NCI-H446 treated with DMSO at 0.1 percent for 48 hours (cell line): Measurements from ENCODE around the gene LACRT.
"Not testable (repeated sequence)": the region's sequence is repeated elsewhere in the genome, so short reads cannot be mapped to it uniquely, and the experiment has no call there.

Source experiments
- DNase-seq: peaks from one replicate; lab custom pipeline; 2025; lab: John Stamatoyannopoulos, UW

LACRT gene

GRCh38 chr12:54639112-54639511 lies 4.4 kb upstream of the LACRT start:
- not testable (repeated sequence) for DNase-seq

GRCh38 chr12:54631988-54632728 lies 2.5 kb downstream of the LACRT start:
- DNase-seq = no peak

- DNase-seq = no peak
These were observed 3.1 kb downstream of the LACRT start for GRCh38 chr12:54631551-54631950.

GRCh38 chr12:54629925-54630324 lies 4.8 kb downstream of the LACRT start:
- no peak for DNase-seq

GRCh38 chr12:54628186-54628846 lies 6.4 kb downstream of the LACRT start:
- DNase-seq = no peak

- DNase-seq = no peak
These were observed 7.4 kb downstream of the LACRT start for GRCh38 chr12:54627304-54627703.

GRCh38 chr12:54625598-54625997 lies 9.1 kb downstream of the LACRT start:
- no peak for DNase-seq

GRCh38 chr12:54624315-54625279 lies 10.1 kb downstream of the LACRT start:
- DNase-seq = no peak

GRCh38 chr12:54622463-54623183 lies 12.1 kb downstream of the LACRT start:
- no peak for DNase-seq

GRCh38 chr12:54616933-54617680 lies 17.6 kb downstream of the LACRT start:
- no peak for DNase-seq

- DNase-seq = no peak
These were observed 22.4 kb downstream of the LACRT start for GRCh38 chr12:54612225-54612750.

GRCh38 chr12:54611715-54612149 lies 23.0 kb downstream of the LACRT start:
- DNase-seq = no peak

GRCh38 chr12:54608769-54609168 lies 25.9 kb downstream of the LACRT start:
- no peak for DNase-seq

GRCh38 chr12:54608156-54608555 lies 26.5 kb downstream of the LACRT start:
- DNase-seq = no peak

GRCh38 chr12:54606556-54606955 lies 28.1 kb downstream of the LACRT start:
- DNase-seq = no peak

- DNase-seq = no peak
These were observed 29.3 kb downstream of the LACRT start for GRCh38 chr12:54605138-54605970.

GRCh38 chr12:54604436-54604835 lies 30.3 kb downstream of the LACRT start:
- no peak for DNase-seq

GRCh38 chr12:54603872-54604271 lies 30.8 kb downstream of the LACRT start:
- DNase-seq = no peak

GRCh38 chr12:54603173-54603814 lies 31.4 kb downstream of the LACRT start:
- no peak for DNase-seq
